Retinal pigment epithelial cell (primary cell): ENCODE data around the gene TNPO3.

Experiments used
- DNase-seq: peaks from one replicate; pipeline ENCODE4 v3.0.0-alpha.2; 2010; ENCODE audit warnings: low read depth
- H3K4me3 ChIP-seq: 2 replicates; pipeline ENCODE4 v1.5.1; 2011; ENCODE audit warnings: mild to moderate bottlenecking, low read length, control low read depth, moderate library complexity
- TF ChIP-seq, protein P1 (sequence below): conservative IDR thresholded peaks from 2 replicates; pipeline ENCODE4 v1.5.1; 2011; ENCODE audit warnings: low read depth, low read length, control low read depth, inconsistent platforms

Gene TNPO3

DNA sequence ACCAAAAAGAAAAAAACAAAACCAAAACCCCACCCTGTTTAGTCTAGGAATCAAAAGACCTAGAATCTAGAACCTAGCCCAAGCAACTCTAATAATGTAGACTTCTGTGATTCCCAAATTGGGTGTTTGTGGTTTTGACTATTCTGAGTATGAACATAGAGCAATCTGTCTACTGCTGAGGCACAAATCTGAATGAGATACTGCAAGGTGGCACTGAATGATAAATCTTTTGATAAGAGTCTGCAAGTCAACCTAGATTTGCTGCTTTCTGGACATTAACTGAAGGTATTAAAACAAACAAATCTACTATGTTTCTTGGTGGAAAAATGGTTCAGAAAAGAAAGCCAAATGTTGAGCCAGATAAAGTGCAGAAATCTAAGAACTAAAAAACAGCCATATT is 66.5 kb downstream of the TNPO3 start:
- no peak overlapping the region for H3K4me3 ChIP-seq
- DNase-seq, result no peak
- TF ChIP-seq, protein P1, sequence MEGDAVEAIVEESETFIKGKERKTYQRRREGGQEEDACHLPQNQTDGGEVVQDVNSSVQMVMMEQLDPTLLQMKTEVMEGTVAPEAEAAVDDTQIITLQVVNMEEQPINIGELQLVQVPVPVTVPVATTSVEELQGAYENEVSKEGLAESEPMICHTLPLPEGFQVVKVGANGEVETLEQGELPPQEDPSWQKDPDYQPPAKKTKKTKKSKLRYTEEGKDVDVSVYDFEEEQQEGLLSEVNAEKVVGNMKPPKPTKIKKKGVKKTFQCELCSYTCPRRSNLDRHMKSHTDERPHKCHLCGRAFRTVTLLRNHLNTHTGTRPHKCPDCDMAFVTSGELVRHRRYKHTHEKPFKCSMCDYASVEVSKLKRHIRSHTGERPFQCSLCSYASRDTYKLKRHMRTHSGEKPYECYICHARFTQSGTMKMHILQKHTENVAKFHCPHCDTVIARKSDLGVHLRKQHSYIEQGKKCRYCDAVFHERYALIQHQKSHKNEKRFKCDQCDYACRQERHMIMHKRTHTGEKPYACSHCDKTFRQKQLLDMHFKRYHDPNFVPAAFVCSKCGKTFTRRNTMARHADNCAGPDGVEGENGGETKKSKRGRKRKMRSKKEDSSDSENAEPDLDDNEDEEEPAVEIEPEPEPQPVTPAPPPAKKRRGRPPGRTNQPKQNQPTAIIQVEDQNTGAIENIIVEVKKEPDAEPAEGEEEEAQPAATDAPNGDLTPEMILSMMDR, result no peak

DNA sequence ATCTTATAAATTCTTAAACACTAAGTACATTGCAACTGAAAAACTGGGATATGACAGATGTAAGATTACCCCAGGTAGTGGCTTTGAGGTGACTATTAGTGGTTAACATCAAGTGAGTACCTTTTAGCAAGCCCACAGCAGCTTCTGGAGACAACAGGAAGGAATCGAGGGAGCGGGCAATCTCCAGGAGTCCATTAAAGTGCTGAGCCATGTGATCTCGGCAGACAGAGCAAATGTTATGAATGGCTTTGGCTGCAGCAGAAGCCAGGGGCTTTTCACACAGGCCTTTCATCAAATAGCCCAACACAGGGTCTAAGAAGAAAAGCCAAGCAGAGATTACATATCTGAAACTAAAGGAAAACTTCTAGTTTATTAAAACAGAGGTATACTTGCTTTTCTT is 68.3 kb downstream of the TNPO3 start:
- DNase-seq, result no peak
- TF ChIP-seq, protein P1, result no peak
- no peak overlapping the region for H3K4me3 ChIP-seq

DNA sequence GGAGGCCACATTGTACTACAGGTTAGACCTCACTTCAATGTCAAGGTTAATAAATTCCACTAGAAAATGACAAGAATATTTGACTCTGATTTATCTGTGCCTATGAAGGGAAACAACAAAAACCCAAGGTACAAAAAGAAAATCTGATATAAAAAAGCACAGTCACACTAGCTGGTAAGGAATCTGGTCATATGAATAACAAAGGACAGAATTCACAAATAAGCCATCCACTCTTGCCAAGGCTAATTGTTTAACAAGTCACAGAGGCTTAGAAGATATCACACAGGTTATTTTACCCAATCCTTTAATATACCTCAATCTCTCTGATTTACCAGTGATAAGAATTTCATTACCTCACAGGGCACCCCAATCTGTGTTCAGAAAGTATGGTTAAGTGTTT is 69.3 kb downstream of the TNPO3 start:
- no peak overlapping the region for H3K4me3 ChIP-seq
- no peak for DNase-seq
- TF ChIP-seq, protein P1, result no peak

DNA sequence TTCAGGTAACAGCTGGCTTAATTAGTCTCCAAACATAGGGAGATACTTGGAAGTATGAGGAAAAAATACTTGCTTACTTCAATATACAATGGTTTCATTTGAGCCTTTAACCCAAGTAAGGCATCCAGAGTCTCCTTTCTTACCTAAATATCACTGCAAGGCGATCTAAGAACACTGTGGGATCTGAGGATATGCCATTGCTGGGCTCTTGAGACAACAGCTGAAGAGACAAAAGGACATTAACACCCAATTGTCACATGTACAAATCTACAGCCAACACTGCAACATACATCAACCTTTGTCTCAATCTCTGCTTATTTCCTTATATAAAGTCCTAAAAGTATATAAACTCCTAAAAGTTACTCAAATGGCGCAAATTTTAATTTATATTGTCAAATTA is 72.8 kb downstream of the TNPO3 start:
- no peak overlapping the region for H3K4me3 ChIP-seq
- DNase-seq, result no peak
- TF ChIP-seq, protein P1, result no peak

DNA sequence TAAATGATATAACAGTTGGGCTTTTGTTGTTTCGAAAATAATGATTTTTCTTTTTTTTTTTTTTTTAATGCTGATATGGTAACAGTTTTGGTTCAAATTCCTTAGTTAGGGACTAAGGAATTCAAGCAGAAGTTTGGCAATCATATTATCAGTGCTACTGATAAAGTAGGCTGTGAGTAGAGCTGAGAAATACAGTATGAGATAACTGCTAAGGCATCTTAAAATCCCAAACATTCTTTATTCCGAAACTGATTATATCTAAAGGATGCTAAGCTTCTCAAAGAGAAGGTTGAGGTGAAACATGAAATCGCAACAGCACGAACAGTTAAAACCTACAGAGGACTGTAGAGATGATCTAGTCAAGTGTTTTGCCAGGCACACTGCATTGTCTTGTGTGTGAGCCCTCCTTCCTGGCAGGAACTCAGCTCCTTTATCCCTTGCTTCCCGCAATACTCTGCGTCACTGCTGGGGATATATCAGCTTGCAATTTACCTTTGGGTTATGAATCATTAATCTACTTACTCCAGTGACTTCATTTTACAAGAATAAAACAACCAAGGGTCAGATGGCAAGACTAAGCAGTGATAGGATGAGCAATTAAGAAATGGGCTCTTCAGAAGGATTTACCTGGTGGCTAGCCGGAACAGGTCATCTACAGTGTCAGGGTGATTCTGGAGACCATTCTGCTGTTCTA is 80.5 kb downstream of the TNPO3 start:
- TF ChIP-seq, protein P1, result no peak
- DNase-seq, result peak; percentile 26

DNA sequence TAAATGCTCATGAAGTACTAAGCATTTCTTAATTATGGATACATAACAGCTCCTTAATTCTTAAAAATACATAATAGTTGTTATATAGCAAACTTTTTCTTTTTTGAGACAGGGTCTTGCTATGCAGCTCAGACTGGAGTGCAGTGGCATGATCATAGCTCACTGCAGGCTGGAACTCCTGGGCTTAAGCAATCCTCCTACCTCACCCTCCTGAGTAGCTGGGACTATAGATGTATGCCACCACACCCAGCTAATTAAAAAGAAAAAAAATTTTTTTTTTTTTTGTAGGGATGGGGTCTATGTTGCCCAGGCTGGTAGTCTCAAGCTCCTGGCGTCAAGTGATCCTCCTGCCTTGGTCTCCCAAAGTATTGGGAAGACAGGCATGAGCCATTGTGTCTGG is 86.3 kb downstream of the TNPO3 start:
- TF ChIP-seq, protein P1, result no peak
- DNase-seq, result no peak
- H3K4me3 ChIP-seq, result no peak overlapping the region

More for the DNA sequence above, 80.5 kb downstream of the TNPO3 start:
- H3K4me3 ChIP-seq, result no peak overlapping the region

DNA sequence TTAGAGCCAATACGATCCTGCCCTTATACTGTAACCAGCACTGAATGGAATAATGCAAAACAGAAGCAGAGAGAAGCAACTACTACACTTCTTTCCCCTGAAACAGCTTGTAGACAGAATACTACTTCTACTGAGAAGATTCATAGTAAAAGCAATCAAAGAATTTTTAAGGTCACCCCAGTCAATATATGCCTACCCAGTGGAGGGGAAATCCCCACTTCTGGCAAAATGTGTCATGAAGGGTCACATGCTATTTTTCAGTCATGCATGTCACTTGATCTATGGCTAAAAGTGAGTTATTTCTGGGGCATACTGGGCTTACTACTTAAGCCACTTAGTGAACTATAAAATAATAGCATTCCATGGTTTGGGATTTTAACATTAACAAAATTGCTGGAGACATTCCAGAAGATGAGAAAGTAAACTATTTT is 91.6 kb downstream of the TNPO3 start:
- TF ChIP-seq, protein P1, result no peak
- no peak overlapping the region for H3K4me3 ChIP-seq
- peak; percentile 55 for DNase-seq
